ENCODE results near the gene AFMID. TPM values are rescaled to one million over a fixed set of nuclear protein-coding genes. Genes with fewer than 3 reads are reported as not detected.
A peak's percentile ranks its signal among the peaks of the same experiment; 100 is the strongest.

The AFMID gene
- total and polyA plus RNA-seq, 2 experiments from 2014 or later = 26.6 to 61.2 TPM

DNA sequence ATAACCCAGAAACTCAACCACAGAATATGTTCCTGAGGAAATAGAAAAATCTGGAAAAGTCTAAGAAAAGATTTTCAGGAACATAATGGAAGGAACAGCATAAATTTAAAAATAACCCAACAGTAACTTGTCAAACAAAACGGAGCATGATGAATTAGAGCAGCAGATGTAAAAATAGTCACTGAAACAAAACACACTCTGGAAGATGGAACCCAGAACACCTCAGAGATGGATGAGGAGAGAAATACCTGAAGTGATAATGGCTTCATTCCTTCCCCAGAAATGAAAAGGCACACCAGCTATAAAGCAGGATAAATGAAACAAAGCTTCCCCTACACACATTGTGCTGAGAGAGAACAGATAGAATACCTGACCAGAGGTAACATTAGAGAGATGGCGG lies 6.7 kb upstream of the AFMID start:
- Histone ChIP-seq H3K79me2 (peaks cover under 1% of the 10 kb centered on the region), H2AFZ (no peak overlapping the region), H3K9me2 (replicated peaks; ENCODE audit: insufficient read depth) (no peaks in the 10 kb centered on the region), H4K20me1 (ENCODE audit: insufficient read depth, poor library complexity, severe bottlenecking) (no peaks in the 10 kb centered on the region), H3K36me3 (replicated peaks; ENCODE audit: insufficient read depth, low read depth) (no peaks in the 10 kb centered on the region), H3K4me2 (peak overlapping the region; percentile 8), H3K4me1 (ENCODE audit: insufficient read depth) (peaks cover 4% of the 10 kb centered on the region), H3K4me3 (no peak overlapping the region), H3K9me3 (ENCODE audit: low read depth) (no peaks in the 10 kb centered on the region), H3K27me3 (no peaks in the 10 kb centered on the region), H3K27ac (peak overlapping the region; percentile 45)
- TF ChIP-seq CTCF (IDR thresholded peaks at IDR 0.05; ENCODE audit: poor library complexity) = no peak
- TF ChIP-seq EZH2phosphoT487 (IDR thresholded peaks at IDR 0.05; ENCODE audit: low read depth, severe bottlenecking, unreplicated experiment) = no peak
- no peak for TF ChIP-seq EZH2 (IDR thresholded peaks at IDR 0.05; ENCODE audit: borderline replicate concordance)
- DNase-seq (ENCODE audit: low spot score) = no peak
- 83% methylated on average over 2 of the region's 2 CpGs for WGBS (ENCODE audit: low lambda C conversion rate, missing lambda C conversion rate)

GRCh38 chr17:78182504-78182903 lies 4.7 kb upstream of the AFMID start:
- no peak for DNase-seq (ENCODE audit: low spot score)
- 97% methylated on average over 13 of the region's 13 CpGs for WGBS (ENCODE audit: low lambda C conversion rate, missing lambda C conversion rate)
- no peaks in the 10 kb centered on the region for H3K36me3 ChIP-seq (replicated peaks; ENCODE audit: insufficient read depth, low read depth)
- no peaks in the 10 kb centered on the region for H3K9me3 ChIP-seq (ENCODE audit: low read depth)
- H3K9me2 ChIP-seq (replicated peaks; ENCODE audit: insufficient read depth) = no peaks in the 10 kb centered on the region
- peaks cover 10% of the 10 kb centered on the region for H3K4me1 ChIP-seq (ENCODE audit: insufficient read depth)
- no peak for TF ChIP-seq EZH2 (IDR thresholded peaks at IDR 0.05; ENCODE audit: borderline replicate concordance)
- TF ChIP-seq EZH2phosphoT487 (IDR thresholded peaks at IDR 0.05; ENCODE audit: low read depth, severe bottlenecking, unreplicated experiment) = no peak
- peaks cover 8% of the 10 kb centered on the region for H3K79me2 ChIP-seq
- H3K27me3 ChIP-seq = no peaks in the 10 kb centered on the region
- no peak overlapping the region for H3K4me3 ChIP-seq
- H4K20me1 ChIP-seq (ENCODE audit: insufficient read depth, poor library complexity, severe bottlenecking) = no peaks in the 10 kb centered on the region
- no peak overlapping the region for H3K4me2 ChIP-seq
- no peak overlapping the region for H2AFZ ChIP-seq
- no peak overlapping the region for H3K27ac ChIP-seq

GRCh38 chr17:78183916-78184315 lies 3.2 kb upstream of the AFMID start:
- Histone ChIP-seq H2AFZ (no peak overlapping the region), H3K79me2 (peaks cover 16% of the 10 kb centered on the region), H3K4me2 (no peak overlapping the region), H3K27ac (no peak overlapping the region), H3K9me2 (replicated peaks; ENCODE audit: insufficient read depth) (no peaks in the 10 kb centered on the region), H3K4me1 (ENCODE audit: insufficient read depth) (peaks cover 15% of the 10 kb centered on the region), H3K4me3 (no peak overlapping the region), H3K9me3 (ENCODE audit: low read depth) (no peaks in the 10 kb centered on the region), H3K27me3 (no peaks in the 10 kb centered on the region), H3K36me3 (replicated peaks; ENCODE audit: insufficient read depth, low read depth) (no peaks in the 10 kb centered on the region), H4K20me1 (ENCODE audit: insufficient read depth, poor library complexity, severe bottlenecking) (no peaks in the 10 kb centered on the region)
- WGBS (ENCODE audit: low lambda C conversion rate, missing lambda C conversion rate) = 91% methylated on average over 12 of the region's 12 CpGs
- TF ChIP-seq EZH2 (IDR thresholded peaks at IDR 0.05; ENCODE audit: borderline replicate concordance) (no peak), CTCF (IDR thresholded peaks at IDR 0.05; ENCODE audit: poor library complexity) (no peak), EZH2phosphoT487 (IDR thresholded peaks at IDR 0.05; ENCODE audit: low read depth, severe bottlenecking, unreplicated experiment) (no peak)
- no peak for DNase-seq (ENCODE audit: low spot score)

DNA sequence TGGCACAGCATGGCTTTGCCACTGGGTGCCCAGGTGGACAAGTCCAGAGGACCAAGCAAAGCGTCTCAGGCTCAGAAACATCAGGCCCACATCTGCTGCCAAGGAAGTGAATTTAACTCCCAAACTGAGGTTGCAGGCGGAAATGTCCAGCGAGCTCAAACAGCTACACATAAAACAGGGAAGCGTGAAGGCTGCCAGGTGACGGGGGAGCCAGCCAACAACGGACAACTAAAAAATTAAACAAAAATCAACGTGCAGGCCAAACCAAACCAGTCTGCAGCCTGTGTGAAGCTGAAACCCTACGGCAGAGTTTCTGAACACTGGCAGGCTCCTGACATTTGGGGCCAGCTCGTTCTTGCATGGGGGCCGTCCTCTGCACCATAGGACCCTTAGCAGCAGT lies 2.8 kb upstream of the AFMID start:
- Histone ChIP-seq H3K27ac (no peak overlapping the region), H3K4me2 (no peak overlapping the region), H4K20me1 (ENCODE audit: insufficient read depth, poor library complexity, severe bottlenecking) (no peaks in the 10 kb centered on the region), H3K9me2 (replicated peaks; ENCODE audit: insufficient read depth) (no peaks in the 10 kb centered on the region), H3K4me3 (no peak overlapping the region), H3K27me3 (no peaks in the 10 kb centered on the region), H3K36me3 (replicated peaks; ENCODE audit: insufficient read depth, low read depth) (no peaks in the 10 kb centered on the region), H3K79me2 (peaks cover 19% of the 10 kb centered on the region), H3K4me1 (ENCODE audit: insufficient read depth) (peaks cover 15% of the 10 kb centered on the region), H3K9me3 (ENCODE audit: low read depth) (no peaks in the 10 kb centered on the region), H2AFZ (no peak overlapping the region)
- TF ChIP-seq CTCF (IDR thresholded peaks at IDR 0.05; ENCODE audit: poor library complexity) = no peak
- no peak for TF ChIP-seq EZH2phosphoT487 (IDR thresholded peaks at IDR 0.05; ENCODE audit: low read depth, severe bottlenecking, unreplicated experiment)
- TF ChIP-seq EZH2 (IDR thresholded peaks at IDR 0.05; ENCODE audit: borderline replicate concordance) = no peak
- no peak for DNase-seq (ENCODE audit: low spot score)
- WGBS (ENCODE audit: low lambda C conversion rate, missing lambda C conversion rate) = 84% methylated on average over 10 of the region's 10 CpGs
